GM19035 (cell line): ENCODE measurements around the gene LIPG.
"Not testable (repeated sequence)": the region's sequence is repeated elsewhere in the genome, so short reads cannot be mapped to it uniquely, and the experiment has no call there.

Experiments used
- ATAC-seq: cut with Tn5 transposase; IDR thresholded peaks from one replicate; pipeline ENCODE4 v1.9.1; 2021; ENCODE audit not compliant: unreplicated experiment

The LIPG gene

GRCh38 chr18:49572611-49573345 is 10.9 kb downstream of the LIPG start:
- ATAC-seq = no peak

- ATAC-seq = no peak
Measured at GRCh38 chr18:49573835-49574234, 12.0 kb downstream of the LIPG start.

GRCh38 chr18:49579041-49579440 is 17.2 kb downstream of the LIPG start:
- ATAC-seq = not testable (repeated sequence)

GRCh38 chr18:49579583-49579982 is 17.7 kb downstream of the LIPG start:
- ATAC-seq = not testable (repeated sequence)

- no peak for ATAC-seq
Measured at GRCh38 chr18:49580279-49580678, 18.4 kb downstream of the LIPG start.

GRCh38 chr18:49581371-49581770 is 19.5 kb downstream of the LIPG start:
- ATAC-seq = no peak

- ATAC-seq = no peak
Measured at GRCh38 chr18:49582579-49582978, 20.7 kb downstream of the LIPG start.

- no peak for ATAC-seq
Measured at GRCh38 chr18:49584394-49584793, 22.5 kb downstream of the LIPG start.

GRCh38 chr18:49584951-49585350 is 23.1 kb downstream of the LIPG start:
- not testable (repeated sequence) for ATAC-seq

GRCh38 chr18:49585781-49586663 is 24.2 kb downstream of the LIPG start:
- ATAC-seq = no peak

- no peak for ATAC-seq
Measured at GRCh38 chr18:49588171-49588570, 26.3 kb downstream of the LIPG start.

GRCh38 chr18:49588971-49589370 is 27.1 kb downstream of the LIPG start:
- ATAC-seq = no peak

GRCh38 chr18:49590608-49591007 is 28.8 kb downstream of the LIPG start:
- ATAC-seq = no peak

GRCh38 chr18:49591271-49591670 is 29.4 kb downstream of the LIPG start:
- ATAC-seq = no peak

- ATAC-seq = no peak
Measured at GRCh38 chr18:49591775-49592174, 29.9 kb downstream of the LIPG start.

GRCh38 chr18:49596687-49597086 is 34.8 kb downstream of the LIPG start:
- ATAC-seq = no peak

GRCh38 chr18:49597157-49597931 is 35.5 kb downstream of the LIPG start:
- no peak for ATAC-seq

GRCh38 chr18:49601211-49601610 is 39.4 kb downstream of the LIPG start:
- ATAC-seq = no peak

GRCh38 chr18:49608366-49609255 is 46.8 kb downstream of the LIPG start:
- no peak for ATAC-seq

- no peak for ATAC-seq
Measured at GRCh38 chr18:49609256-49610021, 47.6 kb downstream of the LIPG start.
